H1 (cell line): Measurements from ENCODE around the gene YPEL4.
A peak's percentile ranks its signal among the peaks of the same experiment; 100 is the strongest.

Source experiments
- BRCA1 ChIP-seq: IDR thresholded peaks from 2 replicates; pipeline ENCODE4 v1.6.1; 2012; ENCODE audit warnings: low read depth, low read length, improper control_type of control experiment
- EP300 ChIP-seq, 2 experiments: IDR thresholded peaks; 1 replicate in 1 of 2; 2 replicates in 1 of 2; pipeline ENCODE4 v1.6.1; 2011 to 2012; ENCODE audit warnings: low read depth in 2 of 2, low read length in 2 of 2, mild to moderate bottlenecking in 2 of 2, borderline replicate concordance in 1 of 2, inconsistent platforms in 1 of 2, moderate library complexity in 1 of 2
- POLR2A ChIP-seq, 2 experiments: IDR thresholded peaks; 1 replicate in 1 of 2; 2 replicates in 1 of 2; pipeline ENCODE4 v1.6.1; 2011; ENCODE audit warnings: low read depth in 2 of 2, low read length in 2 of 2, mild to moderate bottlenecking in 2 of 2; ENCODE audit errors: control extremely low read depth in 1 of 2
- POU5F1 ChIP-seq: IDR thresholded peaks from 2 replicates; pipeline ENCODE4 v1.6.1; 2011; ENCODE audit warnings: low read depth, mild to moderate bottlenecking, low read length, moderate library complexity
- SP1 ChIP-seq: IDR thresholded peaks from 2 replicates; pipeline ENCODE4 v1.6.1; 2011; ENCODE audit warnings: low read depth, low read length
- SUZ12 ChIP-seq: fragments of 200-600 bp; sonication (generic); IDR thresholded peaks from 2 replicates; pipeline ENCODE4 v1.6.1; 2012; ENCODE audit warnings: mild to moderate bottlenecking, inconsistent platforms, low read length, moderate library complexity, mixed read lengths
- YY1 ChIP-seq: IDR thresholded peaks from 2 replicates; pipeline ENCODE4 v1.6.1; 2011; ENCODE audit warnings: low read depth, mild to moderate bottlenecking, low read length
- TF ChIP-seq, protein P1 (sequence below), 3 experiments: IDR thresholded peaks; 1 replicate in 2 of 3; 2 replicates in 1 of 3; pipeline versions ENCODE4 v1.5.1 to v1.6.1; 2011; ENCODE audit warnings: low read length in 3 of 3, mild to moderate bottlenecking in 3 of 3, inconsistent platforms in 2 of 3, low read depth in 1 of 3, moderate library complexity in 1 of 3; ENCODE audit not compliant: insufficient read depth in 1 of 3; ENCODE audit errors: control extremely low read depth in 1 of 3

DNA sequence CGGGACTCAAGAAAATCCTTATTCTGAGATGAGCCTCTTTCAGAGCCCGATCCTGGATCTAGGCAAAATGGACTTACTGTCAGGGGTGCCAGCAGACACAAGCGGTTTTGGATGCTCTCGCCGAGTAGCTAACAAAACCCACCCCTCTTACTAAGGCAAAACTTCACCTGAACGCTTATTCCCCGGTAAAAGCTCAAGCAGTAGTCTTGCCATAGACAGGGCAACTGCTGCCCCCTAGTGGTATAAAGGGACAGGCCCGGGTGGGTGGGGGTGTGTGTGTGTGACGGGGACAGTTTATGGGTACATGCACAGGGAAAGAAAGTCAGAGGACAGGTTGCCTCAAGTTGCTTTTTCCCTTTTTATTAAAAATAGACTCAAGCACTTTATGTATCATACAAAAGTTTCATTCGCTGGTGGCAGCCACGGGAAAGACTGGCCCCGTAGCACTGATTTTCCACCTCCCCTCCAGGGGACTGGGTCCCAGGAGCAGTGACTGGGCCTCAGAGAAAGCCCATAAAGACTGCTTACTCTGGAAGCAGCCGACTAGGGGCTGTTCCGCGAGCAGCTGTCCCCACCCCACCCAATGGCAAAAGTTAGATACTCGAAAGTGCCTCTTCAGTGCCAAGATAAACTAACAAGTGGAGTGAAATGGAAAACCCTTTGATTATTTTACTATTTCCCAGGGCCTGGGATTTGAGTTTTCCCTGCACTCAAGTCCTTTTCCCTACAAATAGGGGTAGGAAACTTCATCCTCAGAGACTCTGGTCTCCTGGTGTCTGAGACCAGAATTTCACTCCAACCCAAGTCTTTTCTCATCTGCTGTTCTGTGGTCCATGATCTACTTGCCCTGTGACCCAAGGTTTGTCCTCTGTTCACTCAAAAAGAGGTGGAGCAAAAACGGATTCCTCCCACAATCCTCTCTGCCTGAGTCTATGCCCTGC lies 4.7 kb downstream of the YPEL4 start:
- TF ChIP-seq POLR2A (IDR thresholded peaks at IDR 0.05; ENCODE audit: control extremely low read depth in 1 of 2, low read depth in 2 of 2, low read length in 2 of 2), result peak; percentile 28 to 72
- TF ChIP-seq, protein P1, sequence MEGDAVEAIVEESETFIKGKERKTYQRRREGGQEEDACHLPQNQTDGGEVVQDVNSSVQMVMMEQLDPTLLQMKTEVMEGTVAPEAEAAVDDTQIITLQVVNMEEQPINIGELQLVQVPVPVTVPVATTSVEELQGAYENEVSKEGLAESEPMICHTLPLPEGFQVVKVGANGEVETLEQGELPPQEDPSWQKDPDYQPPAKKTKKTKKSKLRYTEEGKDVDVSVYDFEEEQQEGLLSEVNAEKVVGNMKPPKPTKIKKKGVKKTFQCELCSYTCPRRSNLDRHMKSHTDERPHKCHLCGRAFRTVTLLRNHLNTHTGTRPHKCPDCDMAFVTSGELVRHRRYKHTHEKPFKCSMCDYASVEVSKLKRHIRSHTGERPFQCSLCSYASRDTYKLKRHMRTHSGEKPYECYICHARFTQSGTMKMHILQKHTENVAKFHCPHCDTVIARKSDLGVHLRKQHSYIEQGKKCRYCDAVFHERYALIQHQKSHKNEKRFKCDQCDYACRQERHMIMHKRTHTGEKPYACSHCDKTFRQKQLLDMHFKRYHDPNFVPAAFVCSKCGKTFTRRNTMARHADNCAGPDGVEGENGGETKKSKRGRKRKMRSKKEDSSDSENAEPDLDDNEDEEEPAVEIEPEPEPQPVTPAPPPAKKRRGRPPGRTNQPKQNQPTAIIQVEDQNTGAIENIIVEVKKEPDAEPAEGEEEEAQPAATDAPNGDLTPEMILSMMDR (IDR thresholded peaks at IDR 0.05; ENCODE audit: control extremely low read depth in 1 of 3, insufficient read depth in 1 of 3, low read depth in 1 of 3, low read length in 3 of 3), result peak; percentile 79 to 89 (median 85)
- TF ChIP-seq YY1, result no peak
- no peak for TF ChIP-seq SP1
- TF ChIP-seq POU5F1, result no peak
- no peak for TF ChIP-seq BRCA1
- no peak for TF ChIP-seq SUZ12
- TF ChIP-seq EP300 (IDR thresholded peaks at IDR 0.05; ENCODE audit: borderline replicate concordance in 1 of 2, low read depth in 2 of 2, low read length in 2 of 2), result no peak
